Liver (tissue), 3 donors: ENCODE measurements around the gene PRAMEF18.
"Not testable (repeated sequence)": the region's sequence is repeated elsewhere in the genome, so short reads cannot be mapped to it uniquely, and the experiment has no call there.

ENCODE experiments used
- EGR1 ChIP-seq, 2 donors: IDR thresholded peaks; 2 replicates each; pipeline ENCODE4 v1.6.1; 2016 to 2018; ENCODE audit warnings: antibody characterized with exemption in 2 of 2, low read depth in 2 of 2
- GABPA ChIP-seq, 2 donors: IDR thresholded peaks in 1 of 2; conservative IDR thresholded peaks in 1 of 2; 2 replicates each; pipeline ENCODE4 v1.6.1; 2016; ENCODE audit warnings: antibody characterized with exemption in 2 of 2, mild to moderate bottlenecking in 1 of 2, moderate library complexity in 1 of 2
- JUND ChIP-seq, 2 donors: IDR thresholded peaks; 2 replicates each; pipeline ENCODE4 v1.6.1; 2016; ENCODE audit warnings: antibody characterized with exemption in 2 of 2
- NR2F2 ChIP-seq: IDR thresholded peaks from 2 replicates; pipeline ENCODE4 v1.6.1; 2016; ENCODE audit warnings: antibody characterized with exemption
- RAD21 ChIP-seq, 2 donors: IDR thresholded peaks; 2 replicates each; pipeline ENCODE4 v1.6.1; 2016; ENCODE audit warnings: antibody characterized with exemption in 2 of 2, mild to moderate bottlenecking in 2 of 2
- SP1 ChIP-seq: IDR thresholded peaks from 2 replicates; pipeline ENCODE4 v1.6.1; 2018; ENCODE audit warnings: antibody characterized with exemption, mild to moderate bottlenecking
- TAF1 ChIP-seq: conservative IDR thresholded peaks from 2 replicates; pipeline ENCODE4 v1.6.1; 2016; ENCODE audit warnings: antibody characterized with exemption, mild to moderate bottlenecking
- YY1 ChIP-seq: IDR thresholded peaks from 2 replicates; pipeline ENCODE4 v1.6.1; 2016; ENCODE audit warnings: antibody characterized with exemption, mild to moderate bottlenecking
- TF ChIP-seq, protein P1 (sequence below): fragments of 150-350 bp; IDR thresholded peaks from 2 replicates; pipeline ENCODE4 v1.5.1; 2017; ENCODE audit warnings: improper control_type of control experiment, low read depth, low read length; ENCODE audit not compliant: missing input control
- TF ChIP-seq, protein P2 (sequence below): IDR thresholded peaks from 2 replicates; pipeline ENCODE4 v1.6.1; 2016; ENCODE audit warnings: antibody characterized with exemption, mild to moderate bottlenecking
- TF ChIP-seq, protein P3 (sequence below): IDR thresholded peaks from 2 replicates; pipeline ENCODE4 v1.6.1; 2016; ENCODE audit warnings: antibody characterized with exemption
- TF ChIP-seq, protein P4 (sequence below): IDR thresholded peaks from 2 replicates; pipeline ENCODE4 v1.6.1; 2016; ENCODE audit warnings: antibody characterized with exemption
- TF ChIP-seq, protein P5 (sequence below): IDR thresholded peaks from 2 replicates; pipeline ENCODE4 v1.6.1; 2016; ENCODE audit warnings: antibody characterized with exemption
- donor health status: healthy.
- donor health status: healthy.

DNA sequence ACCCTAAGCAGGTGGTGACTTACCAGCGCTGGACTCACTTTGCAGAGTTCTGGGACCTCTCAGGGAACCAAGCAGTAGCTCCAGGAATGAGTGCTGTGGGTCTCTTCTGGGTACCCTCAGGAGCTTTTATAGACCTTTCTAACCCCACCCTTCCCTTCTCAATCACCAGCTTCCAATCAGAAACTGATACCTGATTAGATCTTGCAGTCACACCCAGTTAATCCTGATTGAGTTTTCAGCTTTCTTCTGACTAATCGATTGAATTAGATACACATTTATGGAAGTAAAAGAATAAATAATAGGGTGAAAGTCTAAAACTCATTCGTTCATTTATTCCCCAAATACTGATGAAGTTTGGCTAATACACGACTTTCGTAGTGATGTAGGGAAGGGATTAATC, 24.6 kb downstream of the PRAMEF18 start, which contains the start of gene PRAMEF13:
- TF ChIP-seq RAD21 (IDR thresholded peaks at IDR 0.05); YY1; TAF1; SP1; JUND (IDR thresholded peaks at IDR 0.05); EGR1 (IDR thresholded peaks at IDR 0.05; ENCODE audit: low read depth in 2 of 2); GABPA (IDR thresholded peaks at IDR 0.05 in 1 of 2, conservative IDR thresholded peaks at IDR 0.05 in 1 of 2); NR2F2: not testable (repeated sequence)
- TF ChIP-seq, protein P1, sequence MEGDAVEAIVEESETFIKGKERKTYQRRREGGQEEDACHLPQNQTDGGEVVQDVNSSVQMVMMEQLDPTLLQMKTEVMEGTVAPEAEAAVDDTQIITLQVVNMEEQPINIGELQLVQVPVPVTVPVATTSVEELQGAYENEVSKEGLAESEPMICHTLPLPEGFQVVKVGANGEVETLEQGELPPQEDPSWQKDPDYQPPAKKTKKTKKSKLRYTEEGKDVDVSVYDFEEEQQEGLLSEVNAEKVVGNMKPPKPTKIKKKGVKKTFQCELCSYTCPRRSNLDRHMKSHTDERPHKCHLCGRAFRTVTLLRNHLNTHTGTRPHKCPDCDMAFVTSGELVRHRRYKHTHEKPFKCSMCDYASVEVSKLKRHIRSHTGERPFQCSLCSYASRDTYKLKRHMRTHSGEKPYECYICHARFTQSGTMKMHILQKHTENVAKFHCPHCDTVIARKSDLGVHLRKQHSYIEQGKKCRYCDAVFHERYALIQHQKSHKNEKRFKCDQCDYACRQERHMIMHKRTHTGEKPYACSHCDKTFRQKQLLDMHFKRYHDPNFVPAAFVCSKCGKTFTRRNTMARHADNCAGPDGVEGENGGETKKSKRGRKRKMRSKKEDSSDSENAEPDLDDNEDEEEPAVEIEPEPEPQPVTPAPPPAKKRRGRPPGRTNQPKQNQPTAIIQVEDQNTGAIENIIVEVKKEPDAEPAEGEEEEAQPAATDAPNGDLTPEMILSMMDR, result not testable (repeated sequence)
- TF ChIP-seq, protein P2, sequence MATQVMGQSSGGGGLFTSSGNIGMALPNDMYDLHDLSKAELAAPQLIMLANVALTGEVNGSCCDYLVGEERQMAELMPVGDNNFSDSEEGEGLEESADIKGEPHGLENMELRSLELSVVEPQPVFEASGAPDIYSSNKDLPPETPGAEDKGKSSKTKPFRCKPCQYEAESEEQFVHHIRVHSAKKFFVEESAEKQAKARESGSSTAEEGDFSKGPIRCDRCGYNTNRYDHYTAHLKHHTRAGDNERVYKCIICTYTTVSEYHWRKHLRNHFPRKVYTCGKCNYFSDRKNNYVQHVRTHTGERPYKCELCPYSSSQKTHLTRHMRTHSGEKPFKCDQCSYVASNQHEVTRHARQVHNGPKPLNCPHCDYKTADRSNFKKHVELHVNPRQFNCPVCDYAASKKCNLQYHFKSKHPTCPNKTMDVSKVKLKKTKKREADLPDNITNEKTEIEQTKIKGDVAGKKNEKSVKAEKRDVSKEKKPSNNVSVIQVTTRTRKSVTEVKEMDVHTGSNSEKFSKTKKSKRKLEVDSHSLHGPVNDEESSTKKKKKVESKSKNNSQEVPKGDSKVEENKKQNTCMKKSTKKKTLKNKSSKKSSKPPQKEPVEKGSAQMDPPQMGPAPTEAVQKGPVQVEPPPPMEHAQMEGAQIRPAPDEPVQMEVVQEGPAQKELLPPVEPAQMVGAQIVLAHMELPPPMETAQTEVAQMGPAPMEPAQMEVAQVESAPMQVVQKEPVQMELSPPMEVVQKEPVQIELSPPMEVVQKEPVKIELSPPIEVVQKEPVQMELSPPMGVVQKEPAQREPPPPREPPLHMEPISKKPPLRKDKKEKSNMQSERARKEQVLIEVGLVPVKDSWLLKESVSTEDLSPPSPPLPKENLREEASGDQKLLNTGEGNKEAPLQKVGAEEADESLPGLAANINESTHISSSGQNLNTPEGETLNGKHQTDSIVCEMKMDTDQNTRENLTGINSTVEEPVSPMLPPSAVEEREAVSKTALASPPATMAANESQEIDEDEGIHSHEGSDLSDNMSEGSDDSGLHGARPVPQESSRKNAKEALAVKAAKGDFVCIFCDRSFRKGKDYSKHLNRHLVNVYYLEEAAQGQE, result not testable (repeated sequence)
- TF ChIP-seq, protein P3, sequence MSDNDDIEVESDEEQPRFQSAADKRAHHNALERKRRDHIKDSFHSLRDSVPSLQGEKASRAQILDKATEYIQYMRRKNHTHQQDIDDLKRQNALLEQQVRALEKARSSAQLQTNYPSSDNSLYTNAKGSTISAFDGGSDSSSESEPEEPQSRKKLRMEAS, result not testable (repeated sequence)
- TF ChIP-seq, protein P4, sequence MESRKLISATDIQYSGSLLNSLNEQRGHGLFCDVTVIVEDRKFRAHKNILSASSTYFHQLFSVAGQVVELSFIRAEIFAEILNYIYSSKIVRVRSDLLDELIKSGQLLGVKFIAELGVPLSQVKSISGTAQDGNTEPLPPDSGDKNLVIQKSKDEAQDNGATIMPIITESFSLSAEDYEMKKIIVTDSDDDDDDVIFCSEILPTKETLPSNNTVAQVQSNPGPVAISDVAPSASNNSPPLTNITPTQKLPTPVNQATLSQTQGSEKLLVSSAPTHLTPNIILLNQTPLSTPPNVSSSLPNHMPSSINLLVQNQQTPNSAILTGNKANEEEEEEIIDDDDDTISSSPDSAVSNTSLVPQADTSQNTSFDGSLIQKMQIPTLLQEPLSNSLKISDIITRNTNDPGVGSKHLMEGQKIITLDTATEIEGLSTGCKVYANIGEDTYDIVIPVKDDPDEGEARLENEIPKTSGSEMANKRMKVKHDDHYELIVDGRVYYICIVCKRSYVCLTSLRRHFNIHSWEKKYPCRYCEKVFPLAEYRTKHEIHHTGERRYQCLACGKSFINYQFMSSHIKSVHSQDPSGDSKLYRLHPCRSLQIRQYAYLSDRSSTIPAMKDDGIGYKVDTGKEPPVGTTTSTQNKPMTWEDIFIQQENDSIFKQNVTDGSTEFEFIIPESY, result not testable (repeated sequence)
- TF ChIP-seq, protein P5, sequence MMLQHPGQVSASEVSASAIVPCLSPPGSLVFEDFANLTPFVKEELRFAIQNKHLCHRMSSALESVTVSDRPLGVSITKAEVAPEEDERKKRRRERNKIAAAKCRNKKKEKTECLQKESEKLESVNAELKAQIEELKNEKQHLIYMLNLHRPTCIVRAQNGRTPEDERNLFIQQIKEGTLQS, result not testable (repeated sequence)
